ENCODE data around the gene SAP30. TPM values are rescaled to one million over a fixed set of nuclear protein-coding genes. Genes with fewer than 3 reads are reported as not detected.

The SAP30 gene
- total RNA-seq, 1 donor from 2014 or later: 20.1 TPM

DNA sequence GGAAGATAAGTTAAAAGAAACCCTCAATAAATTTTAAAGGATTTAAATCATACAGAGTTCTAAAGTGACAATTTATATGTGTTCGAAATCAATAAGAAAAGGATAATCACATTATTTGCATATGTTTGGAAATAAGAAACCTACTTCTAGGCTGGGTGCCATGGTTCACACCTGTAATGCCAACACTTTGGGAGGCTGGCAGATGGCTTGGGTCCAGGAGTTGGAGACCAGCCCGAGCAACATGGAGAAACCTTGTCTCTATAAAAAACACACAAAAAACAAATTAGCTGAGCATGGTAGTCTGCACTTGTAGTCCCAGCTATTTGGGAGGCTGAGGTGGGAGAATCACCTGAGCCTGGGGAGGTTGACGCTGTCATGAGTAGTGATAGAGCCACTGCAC lies 8.1 kb upstream of the SAP30 start:
- no peak for DNase-seq (ENCODE audit: low spot score)
- intact Hi-C loops (cut with DNase I): no loop called here

DNA sequence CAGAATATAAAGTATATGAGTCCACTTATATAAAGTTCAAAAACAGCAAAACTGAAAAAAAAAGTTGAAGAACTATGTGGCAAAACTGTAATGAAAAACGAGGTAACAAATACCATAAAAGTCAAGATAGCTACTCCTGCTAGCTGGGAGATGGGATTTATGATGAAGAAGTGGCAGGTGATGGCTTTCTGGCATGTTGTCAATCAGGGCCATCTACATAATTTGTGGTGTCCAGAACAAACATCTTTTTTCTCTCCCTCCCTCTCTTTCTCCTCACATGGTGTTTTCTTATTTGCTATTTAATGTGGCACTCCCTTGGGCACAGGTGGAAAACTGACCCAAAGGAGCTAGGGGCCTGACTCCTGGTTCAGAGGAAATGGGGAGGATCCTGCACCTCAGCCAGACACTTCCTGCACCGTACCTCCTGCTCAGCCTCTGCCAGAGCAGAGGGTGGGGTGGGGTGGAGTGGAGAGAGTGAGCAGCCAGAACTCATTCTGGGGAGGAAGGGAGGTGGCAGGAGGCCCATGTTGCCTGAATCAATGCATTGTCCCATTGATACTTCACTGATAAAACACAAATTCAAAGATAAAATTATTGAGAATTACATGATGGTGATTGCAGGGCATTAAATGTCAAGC lies 5.3 kb upstream of the SAP30 start:
- intact Hi-C loops (cut with DNase I): no loop called here
- no peak for DNase-seq (ENCODE audit: low spot score)

DNA sequence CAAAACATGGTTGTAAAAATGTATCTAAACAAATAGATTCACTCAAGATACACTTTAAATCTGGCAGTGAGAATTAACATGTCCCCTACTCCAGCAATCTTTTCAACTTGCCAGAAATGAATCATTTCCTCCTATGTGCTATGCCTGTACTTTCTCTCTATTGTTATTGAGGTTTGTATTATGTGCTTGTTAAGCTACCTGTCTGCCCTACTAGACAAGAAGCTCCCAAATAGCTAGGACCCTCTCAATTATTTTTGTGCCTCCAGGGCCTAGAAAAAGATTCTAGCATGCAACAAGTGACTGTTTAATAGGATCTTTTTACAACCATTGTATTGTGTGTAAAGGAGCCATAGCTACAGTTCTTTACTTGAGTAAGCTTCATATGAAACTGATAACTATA lies 3.5 kb upstream of the SAP30 start:
- no peak for DNase-seq (ENCODE audit: low spot score)
- intact Hi-C loops (cut with DNase I): no loop called here

DNA sequence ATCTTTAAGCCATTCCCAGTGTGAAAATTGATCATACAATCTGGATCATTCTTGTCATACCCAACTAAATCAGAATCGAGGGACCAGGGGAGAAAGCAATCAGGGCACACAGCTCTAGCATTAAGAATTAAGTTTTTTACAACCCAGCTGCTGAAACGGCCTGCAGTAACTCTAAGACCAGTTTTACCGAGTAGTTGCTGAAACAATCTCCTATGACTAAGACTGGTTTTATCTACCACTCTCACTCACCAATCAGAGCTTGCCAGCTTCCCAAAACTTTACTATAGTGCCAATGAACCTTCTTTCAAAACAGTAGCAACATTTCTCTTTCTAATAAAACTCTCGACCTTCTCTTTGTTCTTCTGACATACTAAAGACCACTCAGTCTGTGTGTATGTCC lies 2.8 kb upstream of the SAP30 start:
- no peak for DNase-seq (ENCODE audit: low spot score)
- intact Hi-C loops (cut with DNase I): no loop called here

DNA sequence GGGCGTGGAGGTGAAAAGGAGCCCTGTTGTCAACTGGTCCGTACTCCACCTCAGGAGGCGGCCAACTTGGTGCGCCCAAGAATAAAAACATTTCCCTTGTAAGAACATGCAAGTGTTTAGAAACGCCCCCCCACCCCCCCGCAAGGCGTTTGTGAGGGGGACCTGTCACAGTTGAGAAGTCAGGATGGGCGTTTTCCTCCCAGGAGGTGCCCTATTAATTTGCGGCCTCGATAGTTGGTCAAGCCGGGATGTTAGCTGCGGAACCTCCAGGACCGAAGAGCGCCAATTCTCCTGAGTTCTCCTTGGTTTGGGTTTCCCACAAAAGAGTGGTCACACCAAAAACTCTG lies 651 bp upstream of the SAP30 start:
- intact Hi-C loops (cut with DNase I): loop anchor here (1.0 to 2.0 kb wide), 2 partner anchors 36 to 201 kb away; partner anchors contain the start of genes GALNT7 and HMGB2
- DNase-seq (ENCODE audit: low spot score): peak; percentile 83

DNA sequence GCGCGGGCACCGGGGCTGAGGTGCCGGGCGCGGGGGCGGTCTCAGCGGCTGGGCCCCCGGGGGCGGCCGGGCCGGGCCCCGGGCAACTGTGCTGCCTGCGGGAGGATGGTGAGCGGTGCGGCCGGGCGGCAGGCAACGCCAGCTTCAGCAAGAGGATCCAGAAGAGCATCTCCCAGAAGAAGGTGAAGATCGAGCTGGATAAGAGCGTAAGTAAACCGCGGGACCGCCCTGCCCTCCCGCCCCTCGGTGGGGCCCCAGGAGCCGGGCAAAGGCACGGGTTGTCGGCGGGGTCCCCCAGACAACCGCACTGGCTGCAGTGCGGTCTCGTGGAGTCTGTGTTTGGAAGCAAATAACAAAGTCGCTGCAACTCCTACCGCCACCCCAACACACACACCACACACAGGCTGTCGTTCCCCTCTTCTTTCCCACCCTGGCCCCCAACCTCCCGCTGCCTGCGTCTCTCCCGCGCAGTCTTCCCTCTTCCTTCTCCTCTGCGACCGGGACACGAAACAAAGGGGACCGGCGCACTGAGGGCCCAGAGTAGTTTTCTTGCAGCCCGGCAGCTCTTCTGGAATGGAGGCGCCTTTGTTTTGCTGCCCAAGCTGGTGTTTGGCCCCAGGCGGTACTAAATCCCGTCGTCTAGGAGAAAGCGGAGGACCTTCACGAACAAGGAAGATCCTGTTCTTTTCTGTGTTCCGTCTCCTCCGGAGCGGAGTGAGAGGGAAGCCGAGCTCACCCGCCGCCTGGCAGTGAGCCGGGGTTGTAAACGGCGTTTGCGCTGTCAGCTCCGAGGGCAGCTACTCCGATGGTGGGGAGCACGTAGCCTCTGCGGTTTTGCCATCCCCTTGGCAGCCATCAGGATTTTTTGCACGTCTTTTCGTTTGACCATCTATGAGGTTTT lies 788 bp downstream of the SAP30 start:
- intact Hi-C loops (cut with DNase I): loop anchor here (2.0 kb wide), 1 partner anchor 203 kb away; the partner anchor contains the start of gene GALNT7
- peak; percentile 87 for DNase-seq (ENCODE audit: low spot score)

DNA sequence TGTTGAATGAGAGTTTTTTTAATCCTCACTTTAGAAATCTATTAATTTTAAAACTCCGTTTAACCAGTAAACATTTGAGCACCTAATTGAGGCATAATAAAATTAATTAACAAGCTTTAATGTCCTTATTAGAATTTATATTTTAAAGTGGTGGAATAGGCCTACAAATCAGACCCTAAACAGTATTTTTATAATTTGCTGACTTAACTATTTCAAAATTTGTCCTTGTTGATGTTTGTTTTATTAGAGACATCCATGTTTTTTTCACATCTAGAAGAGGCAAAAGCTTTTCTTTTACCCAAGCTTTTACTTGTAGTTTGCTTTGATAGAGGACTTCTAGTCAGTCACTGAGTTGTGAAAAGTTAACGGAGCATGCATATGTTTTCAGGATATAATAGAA lies 3.8 kb downstream of the SAP30 start:
- no peak for DNase-seq (ENCODE audit: low spot score)
- intact Hi-C loops (cut with DNase I): no loop called here

DNA sequence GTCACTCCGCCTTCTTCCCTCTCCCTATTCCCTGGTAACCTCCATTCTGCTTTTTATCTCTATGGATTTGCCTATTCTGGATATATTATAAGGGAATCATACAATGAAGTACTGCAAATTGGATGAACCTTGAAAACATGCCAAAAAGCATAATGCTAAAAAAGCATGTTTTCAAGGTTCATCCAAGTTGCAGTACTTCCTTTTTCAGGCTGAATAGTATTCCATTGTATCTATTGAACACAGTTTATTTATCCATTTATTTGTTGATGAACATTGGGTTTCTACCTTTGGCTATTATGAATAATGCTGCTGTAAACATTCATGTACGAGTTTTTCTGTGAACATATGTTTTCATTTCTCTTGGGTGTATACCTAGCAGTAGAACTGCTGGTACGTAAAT lies 9.2 kb downstream of the SAP30 start:
- intact Hi-C loops (cut with DNase I): no loop called here

DNA sequence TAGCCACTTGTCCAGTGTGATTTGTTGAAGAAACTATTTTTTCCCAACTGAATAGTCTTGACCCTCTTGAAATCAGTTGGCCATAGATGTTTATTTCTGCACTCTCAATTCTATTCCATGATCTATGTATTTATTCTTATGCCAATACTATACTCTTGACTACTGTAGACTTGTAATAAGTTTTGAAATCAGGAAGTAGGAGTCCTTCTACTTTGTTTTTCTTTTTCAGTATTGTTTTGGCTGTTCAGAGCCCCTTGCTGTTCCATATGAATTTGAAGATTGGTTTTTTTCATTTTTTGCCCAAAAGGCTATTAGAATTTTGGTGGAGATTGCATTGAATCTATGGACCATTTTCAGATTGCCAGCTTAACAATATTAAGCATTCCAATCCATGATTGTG lies 10.2 kb downstream of the SAP30 start:
- intact Hi-C loops (cut with DNase I): no loop called here
- no peak for DNase-seq (ENCODE audit: low spot score)

More for the DNA sequence above, 9.2 kb downstream of the SAP30 start:
- DNase-seq (ENCODE audit: low spot score): no peak

DNA sequence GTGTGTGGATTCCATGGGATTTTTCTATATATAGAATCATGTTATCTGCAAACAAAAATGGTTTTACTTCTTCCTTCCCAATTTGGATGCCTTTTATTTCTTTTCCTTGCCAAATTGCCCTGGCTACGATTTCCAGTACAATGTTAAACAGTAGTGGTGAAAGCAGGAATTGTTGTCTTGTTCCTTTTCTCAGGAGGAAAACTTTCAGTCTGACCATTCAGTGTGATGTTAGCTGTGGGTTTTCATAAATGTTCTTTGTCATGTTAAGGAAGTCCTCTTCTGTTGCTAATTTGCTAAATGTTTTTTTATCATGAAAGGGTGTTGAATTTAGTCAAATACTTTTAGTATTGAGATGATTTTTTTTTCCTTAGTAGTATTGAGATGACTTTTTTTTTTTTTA lies 10.9 kb downstream of the SAP30 start:
- no peak for DNase-seq (ENCODE audit: low spot score)
- intact Hi-C loops (cut with DNase I): no loop called here

DNA sequence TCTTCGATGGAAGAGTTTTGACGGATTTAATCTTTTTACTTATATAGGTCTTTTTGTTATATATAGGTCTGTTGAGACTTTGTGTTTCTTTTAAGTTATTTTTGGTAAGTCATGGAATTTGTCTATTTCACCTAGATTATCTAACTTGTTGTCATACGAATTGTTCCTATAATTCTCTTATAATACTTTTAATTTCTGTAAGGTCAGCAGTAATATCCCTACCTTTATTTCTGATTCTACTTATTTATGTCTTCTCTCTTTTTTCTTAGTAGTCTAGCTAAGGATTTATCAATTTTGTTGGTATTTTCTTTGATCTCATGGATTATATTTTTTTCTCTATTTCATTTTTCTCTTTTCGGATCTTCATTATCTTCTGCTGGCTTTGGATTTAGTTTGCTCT lies 11.6 kb downstream of the SAP30 start:
- intact Hi-C loops (cut with DNase I): no loop called here

DNA sequence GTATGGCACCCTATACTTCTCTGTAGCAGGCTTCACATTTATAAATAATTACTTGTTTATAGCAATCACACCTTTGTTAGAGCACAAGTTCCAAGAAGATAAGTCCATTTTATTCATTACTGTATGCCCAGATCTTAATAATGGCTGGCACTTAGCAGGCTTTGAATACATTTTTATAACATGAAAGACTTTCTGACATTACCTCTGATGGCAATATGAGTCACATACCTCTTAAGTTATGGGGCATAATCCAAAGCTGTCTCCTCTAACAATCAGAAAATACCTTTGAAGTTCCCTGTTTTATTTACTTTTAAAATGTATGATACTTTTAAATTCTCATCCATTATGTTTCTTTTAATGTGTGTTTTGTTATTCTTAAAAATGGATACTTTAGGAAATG lies 16.0 kb downstream of the SAP30 start:
- intact Hi-C loops (cut with DNase I): no loop called here
- DNase-seq (ENCODE audit: low spot score): no peak

More for the DNA sequence above, 11.6 kb downstream of the SAP30 start:
- no peak for DNase-seq (ENCODE audit: low spot score)

DNA sequence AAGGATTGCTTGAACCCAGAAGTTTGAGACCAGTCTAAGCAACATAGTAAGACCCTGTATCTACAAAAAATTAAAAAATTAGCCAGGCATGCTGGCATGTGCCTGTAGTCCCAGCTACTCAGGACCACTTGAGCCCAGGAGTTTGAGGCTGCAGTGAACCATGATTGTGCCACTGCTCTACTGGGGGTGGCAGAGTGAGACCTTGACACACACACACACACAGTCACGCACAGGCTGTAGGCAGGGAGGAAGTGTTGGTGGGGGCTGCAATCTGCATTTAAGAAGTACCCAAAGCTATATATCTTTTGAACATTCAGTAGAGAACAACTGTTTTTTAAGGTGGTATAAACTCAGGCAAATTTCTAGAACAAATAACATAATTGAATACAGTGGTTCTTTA lies 20.9 kb downstream of the SAP30 start:
- DNase-seq (ENCODE audit: low spot score): no peak
- intact Hi-C loops (cut with DNase I): no loop called here

DNA sequence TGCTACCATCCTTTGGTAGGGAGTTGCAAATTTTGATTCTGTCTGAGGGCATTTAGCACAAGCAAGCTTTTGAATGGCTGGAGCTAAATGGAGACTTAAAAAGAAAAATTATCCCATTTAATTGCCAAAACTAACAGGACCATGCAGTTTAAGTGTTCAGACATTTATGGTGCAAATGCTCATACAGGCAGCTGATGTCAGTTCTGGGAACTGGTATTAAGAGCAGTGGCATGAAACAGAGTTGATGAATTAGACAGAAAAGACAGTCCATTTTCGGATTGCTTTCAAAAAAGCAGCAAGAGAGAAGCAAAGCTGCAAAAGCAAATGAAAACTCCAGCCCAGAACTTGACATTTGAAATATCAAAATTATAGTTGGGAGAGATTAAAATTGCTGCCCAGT lies 26.9 kb downstream of the SAP30 start:
- intact Hi-C loops (cut with DNase I): no loop called here
- no peak for DNase-seq (ENCODE audit: low spot score)

DNA sequence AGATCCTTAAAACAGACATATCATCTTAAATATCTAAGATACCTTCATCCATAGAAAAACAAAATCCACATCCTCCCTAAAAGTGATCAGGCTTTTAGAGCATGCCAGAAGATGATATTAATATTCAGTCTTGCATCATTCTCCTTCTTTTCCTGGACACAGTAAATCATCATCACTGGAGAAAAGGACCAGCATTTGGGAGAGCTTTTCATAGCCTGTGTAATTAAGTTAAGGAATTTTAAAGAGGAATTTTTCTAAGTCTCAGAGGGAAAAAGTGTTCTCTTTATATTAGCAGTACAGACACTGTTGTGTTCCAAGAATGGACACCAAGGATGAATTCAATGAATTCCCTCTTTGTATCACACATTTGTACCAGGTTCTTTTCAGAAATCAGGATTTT lies 27.5 kb downstream of the SAP30 start:
- no peak for DNase-seq (ENCODE audit: low spot score)
- intact Hi-C loops (cut with DNase I): no loop called here

DNA sequence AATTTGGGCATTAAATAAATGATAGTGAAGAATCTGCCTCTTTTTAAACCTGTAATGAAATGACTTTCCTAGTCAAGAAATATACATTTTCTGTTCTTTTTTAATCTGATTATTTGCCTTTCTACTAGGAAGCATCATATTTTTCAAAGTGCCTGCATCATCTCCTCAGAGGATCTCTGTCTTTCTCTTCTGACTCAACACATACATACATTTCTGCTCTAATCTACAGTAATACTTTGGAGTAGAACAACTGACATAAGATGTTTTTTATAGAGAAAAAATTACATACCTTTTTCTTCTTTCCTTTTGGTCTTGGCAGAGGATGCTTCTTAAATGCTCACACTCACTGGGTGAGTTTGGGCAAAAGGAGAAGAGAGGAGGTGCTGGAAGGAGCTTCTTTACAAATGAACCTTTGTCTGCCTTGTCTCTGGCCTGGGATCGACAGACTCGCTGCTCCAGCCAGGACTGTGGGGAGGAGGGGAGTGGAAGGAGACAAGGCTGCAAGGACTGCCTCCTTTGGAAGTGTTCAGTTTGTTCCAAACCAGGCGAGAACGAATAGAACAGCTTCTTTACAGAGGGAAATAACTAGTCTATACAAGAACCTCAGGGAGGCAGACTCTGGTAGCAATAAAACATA lies 28.1 kb downstream of the SAP30 start, which contains the start of gene SCRG1:
Gene SCRG1, minus strand, starts transcription at position 338 of the 637 bp plus-strand sequence. CDS start 7,702 bp downstream, outside the sequence.
- intact Hi-C loops (cut with DNase I): no loop called here
- DNase-seq (ENCODE audit: low spot score): no peak

DNA sequence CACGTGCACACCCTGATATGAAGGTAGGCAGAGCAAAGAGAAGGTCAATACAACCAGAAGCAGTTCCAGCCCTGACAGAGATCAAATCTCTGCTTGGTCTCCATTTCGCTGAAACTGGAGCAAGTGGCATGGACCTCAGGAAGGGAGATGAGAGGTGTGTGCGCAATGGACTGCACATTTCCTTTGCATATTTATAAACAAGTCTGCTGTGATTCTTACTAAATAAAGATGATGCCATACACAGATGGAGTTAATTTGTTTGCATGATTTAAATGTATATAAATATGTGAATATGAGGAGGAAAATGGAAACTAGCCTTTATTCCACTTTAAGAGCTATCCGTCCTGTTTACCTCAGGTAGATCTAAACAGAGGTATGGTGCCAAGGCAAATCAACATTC lies 30.3 kb downstream of the SAP30 start:
- intact Hi-C loops (cut with DNase I): no loop called here

DNA sequence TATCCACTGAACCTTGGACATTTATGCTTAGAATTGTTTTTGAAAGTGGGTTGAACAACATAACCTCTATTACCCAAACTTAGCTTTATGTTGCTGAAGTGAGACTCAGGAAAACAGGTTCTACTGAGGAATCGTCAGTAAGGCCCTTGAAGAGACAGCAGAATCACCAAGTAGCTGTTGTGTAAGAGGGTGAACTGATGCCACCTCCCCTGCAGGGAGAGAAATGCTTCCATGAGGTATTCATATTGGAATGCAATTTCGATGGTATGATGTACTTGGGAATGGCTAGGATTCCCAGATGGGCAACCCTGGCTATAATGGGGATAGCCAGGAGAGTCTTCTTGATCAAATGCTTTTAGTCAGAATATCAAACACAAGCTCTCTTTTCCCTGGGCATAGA lies 32.3 kb downstream of the SAP30 start:
- intact Hi-C loops (cut with DNase I): no loop called here

More for the DNA sequence above, 30.3 kb downstream of the SAP30 start:
- no peak for DNase-seq (ENCODE audit: low spot score)

DNA sequence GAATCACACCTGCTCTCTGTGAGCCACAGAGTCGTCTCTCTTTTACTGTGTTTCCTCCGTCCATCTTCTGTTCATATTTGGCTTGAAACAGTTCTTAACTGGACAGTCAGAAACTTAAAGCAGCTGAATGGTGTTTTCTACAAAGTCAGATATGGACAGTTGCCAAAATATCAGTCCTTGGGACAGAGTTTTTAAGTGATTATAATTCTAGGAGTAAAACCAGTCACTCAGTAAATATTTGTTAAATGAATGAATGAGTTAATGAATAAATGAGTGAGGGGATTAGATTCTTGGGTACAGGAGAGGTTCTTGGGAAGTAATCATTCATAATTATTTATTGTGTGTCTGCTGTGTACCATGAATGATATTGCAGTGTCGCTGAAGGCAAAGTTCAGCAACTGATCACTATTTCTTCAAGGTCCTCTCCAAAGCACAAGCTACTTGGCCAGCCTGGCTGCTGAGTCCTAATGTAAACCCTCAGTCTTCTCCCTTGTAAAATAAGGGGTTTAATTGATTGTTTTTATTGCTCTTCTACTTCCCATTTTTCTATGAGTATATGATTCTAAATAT lies 33.6 kb downstream of the SAP30 start:
- intact Hi-C loops (cut with DNase I): no loop called here
- no peak for DNase-seq (ENCODE audit: low spot score)

More for the DNA sequence above, 32.3 kb downstream of the SAP30 start:
- no peak for DNase-seq (ENCODE audit: low spot score)
